OCI-LY1 (cell line): Measurements from ENCODE around the gene MARK2.

Experiments used
- H2AFZ ChIP-seq: fragments of 200-600 bp; sonication (generic), shearing (Covaris generic); 2 replicates; pipeline ENCODE4 v1.6.0; 2014; ENCODE audit warnings: antibody characterized with exemption, mild to moderate bottlenecking, low read length
- H3F3A ChIP-seq: fragments of 200-600 bp; sonication (generic), shearing (Covaris generic); 2 replicates; pipeline ENCODE4 v1.6.0; 2014; ENCODE audit warnings: mild to moderate bottlenecking, antibody characterized with exemption, low read length, moderate library complexity; ENCODE audit not compliant: insufficient read depth
- H3K27ac ChIP-seq: fragments of 200-600 bp; sonication (generic); 2 replicates; pipeline ENCODE4 v1.5.1; 2014; ENCODE audit warnings: low read length, mixed run types, mild to moderate bottlenecking, low read depth; ENCODE audit not compliant: poor library complexity, severe bottlenecking
- H3K27me3 ChIP-seq: fragments of 200-600 bp; sonication (generic); 2 replicates; pipeline ENCODE4 v1.6.0; 2014; ENCODE audit warnings: antibody characterized with exemption, mild to moderate bottlenecking, low read length, moderate library complexity; ENCODE audit not compliant: insufficient read depth
- H3K36me3 ChIP-seq: fragments of 200-600 bp; sonication (generic); 2 replicates; pipeline ENCODE4 v1.6.1; 2014; ENCODE audit warnings: mild to moderate bottlenecking, antibody characterized with exemption, low read length, moderate library complexity, mixed read lengths; ENCODE audit not compliant: insufficient read depth
- H3K4me1 ChIP-seq: fragments of 200-600 bp; sonication (generic); 2 replicates; pipeline ENCODE4 v1.5.1; 2014; ENCODE audit warnings: mild to moderate bottlenecking, low read length, moderate library complexity; ENCODE audit not compliant: insufficient read depth, severe bottlenecking
- H3K4me2 ChIP-seq: fragments of 200-600 bp; sonication (generic), shearing (Covaris generic); 2 replicates; pipeline ENCODE4 v1.6.1; 2014; ENCODE audit warnings: low read length
- H3K4me3 ChIP-seq: fragments of 200-600 bp; sonication (generic); 2 replicates; pipeline ENCODE4 v1.5.1; 2014; ENCODE audit warnings: low read length, low read depth, mild to moderate bottlenecking, mixed read lengths; ENCODE audit not compliant: poor library complexity, severe bottlenecking
- H3K79me2 ChIP-seq: fragments of 200-600 bp; shearing (Covaris generic); 2 replicates; pipeline ENCODE4 v1.6.1; 2016; ENCODE audit warnings: mixed run types, low read length, mixed read lengths; ENCODE audit not compliant: insufficient read depth
- H3K9ac ChIP-seq: fragments of 200-600 bp; sonication (generic), shearing (Covaris generic); 2 replicates; pipeline ENCODE4 v1.6.1; 2014; ENCODE audit warnings: mild to moderate bottlenecking, low read length, mixed read lengths
- H3K9me2 ChIP-seq: fragments of 200-600 bp; sonication (generic), shearing (Covaris generic); 2 replicates; pipeline ENCODE4 v1.6.1; 2014; ENCODE audit warnings: low read depth, mild to moderate bottlenecking, low read length, mixed read lengths
- H3K9me3 ChIP-seq: fragments of 200-600 bp; shearing (Covaris generic); 2 replicates; pipeline ENCODE4 v1.6.1; 2014; ENCODE audit warnings: low read length, mixed read lengths
- H4K20me1 ChIP-seq: fragments of 200-600 bp; sonication (generic), shearing (Covaris generic); 2 replicates; pipeline ENCODE4 v1.6.0; 2016; ENCODE audit warnings: mild to moderate bottlenecking, low read length; ENCODE audit not compliant: insufficient read depth
- CTCF ChIP-seq: fragments of 200-600 bp; sonication (generic), shearing (Covaris generic); IDR thresholded peaks from 2 replicates; pipeline ENCODE4 v1.5.1; 2017; ENCODE audit warnings: mild to moderate bottlenecking, antibody characterized with exemption, low read length, moderate library complexity, mixed read lengths
- EZH2 ChIP-seq: fragments of 200-600 bp; sonication (generic), shearing (Covaris generic); IDR thresholded peaks from 2 replicates; pipeline ENCODE4 v1.8.0; 2017; ENCODE audit warnings: borderline replicate concordance, mixed run types, mild to moderate bottlenecking, antibody characterized with exemption, low read length, moderate library complexity, mixed read lengths

MARK2 gene

GRCh38 chr11:63931876-63932275, 93.0 kb downstream of the MARK2 start:
- no peak overlapping the region for H3K4me2 ChIP-seq

DNA sequence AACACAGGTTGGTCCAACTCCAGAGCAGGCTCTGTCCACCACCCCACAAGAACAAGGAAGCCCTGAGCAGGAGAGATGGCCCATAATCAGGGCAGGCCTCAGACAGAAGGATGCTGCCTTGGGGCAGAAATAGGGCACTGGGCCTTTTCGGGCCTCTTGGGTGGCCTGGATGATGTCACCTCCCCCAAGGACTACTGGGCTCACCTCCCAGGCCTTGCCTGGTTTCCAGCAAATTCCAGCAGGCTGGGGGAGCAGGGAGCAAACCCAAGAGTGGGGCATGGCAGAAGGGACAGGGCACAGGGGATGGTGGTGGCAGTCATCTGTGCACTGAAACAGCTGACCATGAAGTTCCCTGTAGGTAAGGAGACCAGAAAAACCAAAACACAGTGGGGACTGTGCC, 94.5 kb downstream of the MARK2 start:
- Histone ChIP-seq H3K4me1 (peaks cover 9% of the 10 kb centered on the region), H3K4me2 (no peak overlapping the region), H3K27me3 (peaks cover 3% of the 10 kb centered on the region; the same call in 1 of the 2 replicates), H3K79me2 (no peaks in the 10 kb centered on the region), H3K9me2 (no peaks in the 10 kb centered on the region), H2AFZ (no peak overlapping the region), H3K9ac (no peak overlapping the region), H4K20me1 (no peaks in the 10 kb centered on the region), H3K36me3 (no peaks in the 10 kb centered on the region), H3K27ac (no peak overlapping the region), H3F3A (no peaks in the 10 kb centered on the region), H3K9me3 (no peaks in the 10 kb centered on the region), H3K4me3 (no peak overlapping the region)
- TF ChIP-seq EZH2: no peak
- TF ChIP-seq CTCF: no peak

More at GRCh38 chr11:63931876-63932275, 93.0 kb downstream of the MARK2 start:
- H3K4me1 ChIP-seq: no peaks in the 10 kb centered on the region
- no peaks in the 10 kb centered on the region for H3K79me2 ChIP-seq
- H3K9ac ChIP-seq: no peak overlapping the region
- H4K20me1 ChIP-seq: no peaks in the 10 kb centered on the region
- H3K27me3 ChIP-seq: peaks cover 3% of the 10 kb centered on the region; the same call in 1 of the 2 replicates
- TF ChIP-seq EZH2 (no peak), CTCF (no peak)
- no peak overlapping the region for H3K4me3 ChIP-seq
- no peak overlapping the region for H2AFZ ChIP-seq
- H3F3A ChIP-seq: no peaks in the 10 kb centered on the region
- no peaks in the 10 kb centered on the region for H3K9me2 ChIP-seq
- H3K9me3 ChIP-seq: no peaks in the 10 kb centered on the region
- no peaks in the 10 kb centered on the region for H3K36me3 ChIP-seq
- H3K27ac ChIP-seq: no peak overlapping the region

DNA sequence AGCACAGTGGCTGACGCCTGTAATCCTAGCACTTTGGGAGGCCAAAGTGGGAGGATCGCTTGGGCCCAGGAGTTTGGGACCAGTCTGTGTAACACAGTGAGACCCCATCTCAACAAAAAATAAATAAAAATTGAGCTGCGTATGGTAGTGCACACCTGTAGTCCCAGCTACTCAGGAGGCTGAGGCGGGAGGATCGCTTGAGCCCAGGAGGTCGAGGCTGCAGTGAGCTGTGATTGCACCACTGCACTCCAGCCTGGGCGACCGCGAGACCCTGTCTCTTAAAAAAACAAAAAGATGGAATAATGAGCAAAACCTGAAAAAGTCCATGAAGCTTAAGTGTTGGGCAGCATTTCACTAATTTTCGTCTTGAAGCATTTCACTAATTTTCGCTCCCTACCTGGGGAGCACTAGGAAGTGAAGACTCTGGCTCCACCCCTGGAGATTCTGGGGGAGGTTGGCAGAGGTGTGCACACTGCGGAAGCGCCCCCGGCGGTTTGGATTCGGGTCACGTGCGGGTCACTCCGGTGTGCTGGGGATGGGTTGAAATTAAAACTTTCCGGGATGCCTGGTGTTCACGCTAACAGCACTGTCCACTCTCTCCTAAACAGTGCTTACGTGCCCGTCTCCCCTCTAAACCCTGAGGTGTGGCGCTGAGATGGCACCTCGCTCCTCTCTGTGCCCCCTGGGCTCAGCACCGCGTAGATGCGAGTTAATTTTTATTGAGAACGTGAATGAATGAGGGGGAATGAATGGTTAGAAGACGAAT, 99.0 kb downstream of the MARK2 start:
- H3K4me1 ChIP-seq: peaks cover 29% of the 10 kb centered on the region
- H3K27ac ChIP-seq: peak overlapping the region; percentile 75
- no peaks in the 10 kb centered on the region for H4K20me1 ChIP-seq
- H3K36me3 ChIP-seq: peaks cover 13% of the 10 kb centered on the region; the same call in 1 of the 2 replicates
- H3K79me2 ChIP-seq: peaks cover 10% of the 10 kb centered on the region; the same call in 1 of the 2 replicates
- H3K9me3 ChIP-seq: no peaks in the 10 kb centered on the region
- H3K9ac ChIP-seq: peak overlapping the region; percentile 85
- H3K9me2 ChIP-seq: no peaks in the 10 kb centered on the region
- H3K27me3 ChIP-seq: no peaks in the 10 kb centered on the region
- H3K4me2 ChIP-seq: peak overlapping the region; percentile 100
- TF ChIP-seq CTCF: peak; percentile 13; the same call in 1 of the 2 replicates
- TF ChIP-seq EZH2: no peak
- no peaks in the 10 kb centered on the region for H3F3A ChIP-seq
- peak overlapping the region; percentile 96 for H3K4me3 ChIP-seq
- peak overlapping the region; percentile 88 for H2AFZ ChIP-seq
